Measurements from ENCODE around the gene RHBDD1. TPM values are rescaled to one million over a fixed set of nuclear protein-coding genes. Genes with fewer than 3 reads are reported as not detected.

RHBDD1 gene
- total and polyA plus RNA-seq, 4 donors, result 4.8 to 66.4 (median 24.7) TPM

DNA sequence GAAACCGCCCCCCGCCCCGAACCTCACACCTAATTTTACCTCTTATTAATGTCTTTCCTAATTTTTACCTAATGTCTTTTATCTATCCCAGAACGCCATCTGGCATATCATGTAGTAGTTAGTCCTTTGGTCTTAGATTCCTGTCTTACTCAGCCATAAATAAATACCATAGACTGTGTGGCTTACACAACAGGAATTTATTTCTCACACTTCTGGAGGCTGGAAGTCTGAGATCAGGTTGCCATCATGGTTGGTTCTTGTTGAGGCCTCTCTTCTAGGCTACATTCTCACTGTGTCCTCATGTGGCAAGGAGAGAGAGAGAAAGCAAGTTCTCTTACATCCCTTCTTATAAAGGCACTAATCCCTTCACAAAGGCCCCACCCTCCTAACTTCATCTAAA is 46.8 kb downstream of the RHBDD1 start:
- ATAC-seq (ENCODE audit: insufficient read depth, low FRiP score) (no peak), DNase-seq (no peak)
- TF ChIP-seq, protein P1, sequence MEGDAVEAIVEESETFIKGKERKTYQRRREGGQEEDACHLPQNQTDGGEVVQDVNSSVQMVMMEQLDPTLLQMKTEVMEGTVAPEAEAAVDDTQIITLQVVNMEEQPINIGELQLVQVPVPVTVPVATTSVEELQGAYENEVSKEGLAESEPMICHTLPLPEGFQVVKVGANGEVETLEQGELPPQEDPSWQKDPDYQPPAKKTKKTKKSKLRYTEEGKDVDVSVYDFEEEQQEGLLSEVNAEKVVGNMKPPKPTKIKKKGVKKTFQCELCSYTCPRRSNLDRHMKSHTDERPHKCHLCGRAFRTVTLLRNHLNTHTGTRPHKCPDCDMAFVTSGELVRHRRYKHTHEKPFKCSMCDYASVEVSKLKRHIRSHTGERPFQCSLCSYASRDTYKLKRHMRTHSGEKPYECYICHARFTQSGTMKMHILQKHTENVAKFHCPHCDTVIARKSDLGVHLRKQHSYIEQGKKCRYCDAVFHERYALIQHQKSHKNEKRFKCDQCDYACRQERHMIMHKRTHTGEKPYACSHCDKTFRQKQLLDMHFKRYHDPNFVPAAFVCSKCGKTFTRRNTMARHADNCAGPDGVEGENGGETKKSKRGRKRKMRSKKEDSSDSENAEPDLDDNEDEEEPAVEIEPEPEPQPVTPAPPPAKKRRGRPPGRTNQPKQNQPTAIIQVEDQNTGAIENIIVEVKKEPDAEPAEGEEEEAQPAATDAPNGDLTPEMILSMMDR (IDR thresholded peaks at IDR 0.05; ENCODE audit: control extremely low read depth, extremely low read depth), result no peak
- H3K9ac ChIP-seq (ENCODE audit: insufficient read depth in 1 of 2, low read length in 2 of 2), result no peak overlapping the region
- H3K4me1 ChIP-seq (ENCODE audit: control insufficient read depth in 5 of 5, insufficient read depth in 5 of 5, low read length in 5 of 5), result peaks cover 0 to 3% (median 0%) of the 10 kb centered on the region in 5 donors
- H3K27me3 ChIP-seq (ENCODE audit: control insufficient read depth in 3 of 3, insufficient read depth in 3 of 3, low read length in 2 of 3), result no peaks in the 10 kb centered on the region
- peaks cover 0 to 2% (median 0%) of the 10 kb centered on the region in 4 donors for H3K36me3 ChIP-seq (ENCODE audit: control insufficient read depth in 4 of 4, insufficient read depth in 4 of 4, low read length in 4 of 4)
- no peak overlapping the region for H3K27ac ChIP-seq (ENCODE audit: low read depth in 1 of 2, low read length in 1 of 2)
- no peak overlapping the region for H3K4me3 ChIP-seq
- H3K9me3 ChIP-seq (ENCODE audit: control insufficient read depth in 4 of 4, insufficient read depth in 3 of 4, low read length in 3 of 4), result no peaks in the 10 kb centered on the region
- WGBS, 2 donors, result 95 to 99% methylated on average over 4 of the region's 4 CpGs

DNA sequence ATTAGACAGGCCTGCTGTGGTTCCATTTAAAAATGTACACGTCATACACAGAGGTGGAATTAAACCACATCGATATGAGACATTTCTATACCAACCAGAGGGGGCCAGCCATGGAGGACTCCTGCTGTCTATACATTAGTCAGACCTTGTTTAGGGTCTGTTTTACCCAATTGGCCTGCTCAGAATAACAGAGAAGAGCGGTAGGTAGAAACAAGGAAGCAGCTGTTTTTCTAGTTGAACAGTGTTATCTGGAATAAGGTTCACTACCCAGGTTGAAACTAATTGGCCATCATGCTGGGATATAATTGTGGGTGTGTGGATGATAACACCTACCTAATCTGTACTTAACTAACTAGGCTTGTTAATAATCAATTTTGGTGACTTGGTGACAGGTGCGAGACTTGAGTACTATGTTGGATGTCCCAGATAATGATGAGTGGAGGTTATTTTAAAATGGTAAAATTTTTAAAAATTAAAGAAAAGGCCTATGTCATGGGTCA is 47.5 kb downstream of the RHBDD1 start:
- no peak overlapping the region for H3K9ac ChIP-seq (ENCODE audit: insufficient read depth in 1 of 2, low read length in 2 of 2)
- WGBS, 2 donors, result 95 to 97% methylated on average over 4 of the region's 4 CpGs
- no peak for DNase-seq
- no peak overlapping the region for H3K27ac ChIP-seq (ENCODE audit: low read depth in 1 of 2, low read length in 1 of 2)
- no peak overlapping the region for H3K4me3 ChIP-seq
- peaks cover 0 to 3% (median 0%) of the 10 kb centered on the region in 5 donors for H3K4me1 ChIP-seq (ENCODE audit: control insufficient read depth in 5 of 5, insufficient read depth in 5 of 5, low read length in 5 of 5)
- no peaks in the 10 kb centered on the region for H3K27me3 ChIP-seq (ENCODE audit: control insufficient read depth in 3 of 3, insufficient read depth in 3 of 3, low read length in 2 of 3)
- ATAC-seq (ENCODE audit: insufficient read depth, low FRiP score), result no peak
- TF ChIP-seq, protein P1 (IDR thresholded peaks at IDR 0.05; ENCODE audit: control extremely low read depth, extremely low read depth), result no peak
- no peaks in the 10 kb centered on the region for H3K9me3 ChIP-seq (ENCODE audit: control insufficient read depth in 4 of 4, insufficient read depth in 3 of 4, low read length in 3 of 4)
- peaks cover 0 to under 1% (median 0%) of the 10 kb centered on the region in 4 donors for H3K36me3 ChIP-seq (ENCODE audit: control insufficient read depth in 4 of 4, insufficient read depth in 4 of 4, low read length in 4 of 4)

DNA sequence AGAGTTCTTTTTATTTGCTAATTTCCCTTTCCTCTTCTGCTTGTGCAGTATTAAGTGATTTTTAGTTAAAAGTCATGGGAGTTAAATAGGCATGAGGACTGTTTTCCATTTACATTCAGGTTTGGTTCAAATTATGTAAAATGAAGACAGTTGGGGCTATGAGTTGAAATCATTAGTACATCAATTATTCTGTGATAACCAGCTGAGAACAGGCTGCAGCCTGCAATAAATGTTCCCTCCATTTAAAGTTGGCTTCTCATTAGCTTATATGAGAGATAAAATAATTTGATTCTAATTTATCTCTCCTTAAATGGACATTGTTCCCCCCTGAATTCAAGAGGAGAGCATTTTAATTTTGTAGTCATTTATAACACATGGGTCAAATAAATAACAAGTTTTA is 48.3 kb downstream of the RHBDD1 start:
- H3K4me1 ChIP-seq (ENCODE audit: control insufficient read depth in 5 of 5, insufficient read depth in 5 of 5, low read length in 5 of 5), result peaks cover 0 to 3% (median 0%) of the 10 kb centered on the region in 5 donors
- no peak overlapping the region for H3K4me3 ChIP-seq
- H3K27ac ChIP-seq (ENCODE audit: low read depth in 1 of 2, low read length in 1 of 2), result no peak overlapping the region
- DNase-seq (no peak), ATAC-seq (ENCODE audit: insufficient read depth, low FRiP score) (no peak)
- no peaks in the 10 kb centered on the region for H3K36me3 ChIP-seq (ENCODE audit: control insufficient read depth in 4 of 4, insufficient read depth in 4 of 4, low read length in 4 of 4)
- no peaks in the 10 kb centered on the region for H3K9me3 ChIP-seq (ENCODE audit: control insufficient read depth in 4 of 4, insufficient read depth in 3 of 4, low read length in 3 of 4)
- H3K9ac ChIP-seq (ENCODE audit: insufficient read depth in 1 of 2, low read length in 2 of 2), result no peak overlapping the region
- TF ChIP-seq, protein P1 (IDR thresholded peaks at IDR 0.05; ENCODE audit: control extremely low read depth, extremely low read depth), result no peak
- no peaks in the 10 kb centered on the region for H3K27me3 ChIP-seq (ENCODE audit: control insufficient read depth in 3 of 3, insufficient read depth in 3 of 3, low read length in 2 of 3)

Data from lung (tissue), 12 donors.